ENCODE results near the gene GPRC5D.
A peak's percentile ranks its signal among the peaks of the same experiment; 100 is the strongest.

Gene GPRC5D

GRCh38 chr12:12995088-12995487 lies 43.1 kb upstream of the GPRC5D start:
- H3K4me3 ChIP-seq (ENCODE audit: low read depth in 1 of 2, low read length in 2 of 2): no peak overlapping the region
- no peak overlapping the region for H3K27ac ChIP-seq (ENCODE audit: low read depth, low read length)
- H3K9me3 ChIP-seq (ENCODE audit: control insufficient read depth in 1 of 2, low read length in 2 of 2): no peaks in the 10 kb centered on the region
- peaks cover 0 to 3% of the 10 kb centered on the region in 2 donors for H3K36me3 ChIP-seq (ENCODE audit: control insufficient read depth in 1 of 2, insufficient read depth in 2 of 2, low read length in 2 of 2)
- H3K27me3 ChIP-seq (ENCODE audit: control insufficient read depth in 1 of 2, insufficient read depth in 2 of 2, low read length in 2 of 2): no peaks in the 10 kb centered on the region
- H3K4me1 ChIP-seq (ENCODE audit: control insufficient read depth in 1 of 2, insufficient read depth in 2 of 2, low read length in 2 of 2): peaks cover 67 to 71% of the 10 kb centered on the region in 2 donors
- H3K9ac ChIP-seq (ENCODE audit: low read depth in 1 of 2, low read length in 2 of 2): no peak overlapping the region

- H3K4me1 ChIP-seq (ENCODE audit: control insufficient read depth in 1 of 2, insufficient read depth in 2 of 2, low read length in 2 of 2): peaks cover 62 to 63% of the 10 kb centered on the region in 2 donors
- no peak overlapping the region for H3K9ac ChIP-seq (ENCODE audit: low read depth in 1 of 2, low read length in 2 of 2)
- no peak overlapping the region for H3K27ac ChIP-seq (ENCODE audit: low read depth, low read length)
- no peaks in the 10 kb centered on the region for H3K27me3 ChIP-seq (ENCODE audit: control insufficient read depth in 1 of 2, insufficient read depth in 2 of 2, low read length in 2 of 2)
- H3K4me3 ChIP-seq (ENCODE audit: low read depth in 1 of 2, low read length in 2 of 2): no peak overlapping the region
- no peaks in the 10 kb centered on the region for H3K9me3 ChIP-seq (ENCODE audit: control insufficient read depth in 1 of 2, low read length in 2 of 2)
- H3K36me3 ChIP-seq (ENCODE audit: control insufficient read depth in 1 of 2, insufficient read depth in 2 of 2, low read length in 2 of 2): peaks cover 10 to 12% of the 10 kb centered on the region in 2 donors
These were observed 41.4 kb upstream of the GPRC5D start for GRCh38 chr12:12993367-12993766.

GRCh38 chr12:12992418-12993130 lies 40.6 kb upstream of the GPRC5D start:
- peaks cover 54 to 57% of the 10 kb centered on the region in 2 donors for H3K4me1 ChIP-seq (ENCODE audit: control insufficient read depth in 1 of 2, insufficient read depth in 2 of 2, low read length in 2 of 2)
- no peaks in the 10 kb centered on the region for H3K9me3 ChIP-seq (ENCODE audit: control insufficient read depth in 1 of 2, low read length in 2 of 2)
- no peak overlapping the region for H3K9ac ChIP-seq (ENCODE audit: low read depth in 1 of 2, low read length in 2 of 2)
- H3K27ac ChIP-seq (ENCODE audit: low read depth, low read length): no peak overlapping the region
- H3K27me3 ChIP-seq (ENCODE audit: control insufficient read depth in 1 of 2, insufficient read depth in 2 of 2, low read length in 2 of 2): no peaks in the 10 kb centered on the region
- H3K36me3 ChIP-seq (ENCODE audit: control insufficient read depth in 1 of 2, insufficient read depth in 2 of 2, low read length in 2 of 2): peaks cover 10 to 17% of the 10 kb centered on the region in 2 donors
- no peak overlapping the region for H3K4me3 ChIP-seq (ENCODE audit: low read depth in 1 of 2, low read length in 2 of 2)

GRCh38 chr12:12990700-12991468 lies 38.9 kb upstream of the GPRC5D start:
- Histone ChIP-seq H3K27me3 (ENCODE audit: control insufficient read depth in 1 of 2, insufficient read depth in 2 of 2, low read length in 2 of 2) (no peaks in the 10 kb centered on the region), H3K9me3 (ENCODE audit: control insufficient read depth in 1 of 2, low read length in 2 of 2) (no peaks in the 10 kb centered on the region), H3K36me3 (ENCODE audit: control insufficient read depth in 1 of 2, insufficient read depth in 2 of 2, low read length in 2 of 2) (peaks cover 24 to 30% of the 10 kb centered on the region in 2 donors), H3K4me3 (ENCODE audit: low read depth in 1 of 2, low read length in 2 of 2) (no peak overlapping the region), H3K27ac (ENCODE audit: low read depth, low read length) (no peak overlapping the region), H3K4me1 (ENCODE audit: control insufficient read depth in 1 of 2, insufficient read depth in 2 of 2, low read length in 2 of 2) (peaks cover 39 to 41% of the 10 kb centered on the region in 2 donors), H3K9ac (ENCODE audit: low read depth in 1 of 2, low read length in 2 of 2) (no peak overlapping the region)

GRCh38 chr12:12987421-12987820 lies 35.5 kb upstream of the GPRC5D start:
- peaks cover 17 to 18% of the 10 kb centered on the region in 2 donors for H3K4me1 ChIP-seq (ENCODE audit: control insufficient read depth in 1 of 2, insufficient read depth in 2 of 2, low read length in 2 of 2)
- no peak overlapping the region for H3K9ac ChIP-seq (ENCODE audit: low read depth in 1 of 2, low read length in 2 of 2)
- no peaks in the 10 kb centered on the region for H3K27me3 ChIP-seq (ENCODE audit: control insufficient read depth in 1 of 2, insufficient read depth in 2 of 2, low read length in 2 of 2)
- H3K36me3 ChIP-seq (ENCODE audit: control insufficient read depth in 1 of 2, insufficient read depth in 2 of 2, low read length in 2 of 2): peaks cover 24 to 39% of the 10 kb centered on the region in 2 donors
- H3K9me3 ChIP-seq (ENCODE audit: control insufficient read depth in 1 of 2, low read length in 2 of 2): no peaks in the 10 kb centered on the region
- H3K4me3 ChIP-seq (ENCODE audit: low read depth in 1 of 2, low read length in 2 of 2): no peak overlapping the region
- H3K27ac ChIP-seq (ENCODE audit: low read depth, low read length): no peak overlapping the region

GRCh38 chr12:12986775-12987331 lies 34.9 kb upstream of the GPRC5D start:
- Histone ChIP-seq H3K27me3 (ENCODE audit: control insufficient read depth in 1 of 2, insufficient read depth in 2 of 2, low read length in 2 of 2) (no peaks in the 10 kb centered on the region), H3K27ac (ENCODE audit: low read depth, low read length) (no peak overlapping the region), H3K36me3 (ENCODE audit: control insufficient read depth in 1 of 2, insufficient read depth in 2 of 2, low read length in 2 of 2) (peaks cover 24 to 43% of the 10 kb centered on the region in 2 donors), H3K4me1 (ENCODE audit: control insufficient read depth in 1 of 2, insufficient read depth in 2 of 2, low read length in 2 of 2) (peaks cover 13 to 17% of the 10 kb centered on the region in 2 donors), H3K9me3 (ENCODE audit: control insufficient read depth in 1 of 2, low read length in 2 of 2) (no peaks in the 10 kb centered on the region), H3K4me3 (ENCODE audit: low read depth in 1 of 2, low read length in 2 of 2) (no peak overlapping the region), H3K9ac (ENCODE audit: low read depth in 1 of 2, low read length in 2 of 2) (no peak overlapping the region)

- Histone ChIP-seq H3K4me1 (ENCODE audit: control insufficient read depth in 1 of 2, insufficient read depth in 2 of 2, low read length in 2 of 2) (peaks cover 6 to 9% of the 10 kb centered on the region in 2 donors), H3K27ac (ENCODE audit: low read depth, low read length) (no peak overlapping the region), H3K9me3 (ENCODE audit: control insufficient read depth in 1 of 2, low read length in 2 of 2) (no peaks in the 10 kb centered on the region), H3K27me3 (ENCODE audit: control insufficient read depth in 1 of 2, insufficient read depth in 2 of 2, low read length in 2 of 2) (no peaks in the 10 kb centered on the region), H3K36me3 (ENCODE audit: control insufficient read depth in 1 of 2, insufficient read depth in 2 of 2, low read length in 2 of 2) (peaks cover 30 to 52% of the 10 kb centered on the region in 2 donors), H3K4me3 (ENCODE audit: low read depth in 1 of 2, low read length in 2 of 2) (no peak overlapping the region), H3K9ac (ENCODE audit: low read depth in 1 of 2, low read length in 2 of 2) (no peak overlapping the region)
These were observed 33.9 kb upstream of the GPRC5D start for GRCh38 chr12:12985817-12986408.

GRCh38 chr12:12984149-12984548 lies 32.2 kb upstream of the GPRC5D start:
- Histone ChIP-seq H3K4me1 (ENCODE audit: control insufficient read depth in 1 of 2, insufficient read depth in 2 of 2, low read length in 2 of 2) (peaks cover 9 to 11% of the 10 kb centered on the region in 2 donors), H3K27ac (ENCODE audit: low read depth, low read length) (no peak overlapping the region), H3K36me3 (ENCODE audit: control insufficient read depth in 1 of 2, insufficient read depth in 2 of 2, low read length in 2 of 2) (peaks cover 36 to 68% of the 10 kb centered on the region in 2 donors), H3K27me3 (ENCODE audit: control insufficient read depth in 1 of 2, insufficient read depth in 2 of 2, low read length in 2 of 2) (no peaks in the 10 kb centered on the region), H3K9ac (ENCODE audit: low read depth in 1 of 2, low read length in 2 of 2) (no peak overlapping the region), H3K9me3 (ENCODE audit: control insufficient read depth in 1 of 2, low read length in 2 of 2) (no peaks in the 10 kb centered on the region), H3K4me3 (ENCODE audit: low read depth in 1 of 2, low read length in 2 of 2) (no peak overlapping the region)

- H3K27me3 ChIP-seq (ENCODE audit: control insufficient read depth in 1 of 2, insufficient read depth in 2 of 2, low read length in 2 of 2): no peaks in the 10 kb centered on the region
- peak overlapping the region in 1 of 2 donors; percentile 7 for H3K9ac ChIP-seq (ENCODE audit: low read depth in 1 of 2, low read length in 2 of 2)
- peaks cover 32 to 68% of the 10 kb centered on the region in 2 donors for H3K36me3 ChIP-seq (ENCODE audit: control insufficient read depth in 1 of 2, insufficient read depth in 2 of 2, low read length in 2 of 2)
These were observed 31.6 kb upstream of the GPRC5D start for GRCh38 chr12:12983420-12984035.

More at GRCh38 chr12:12983420-12984035, 31.6 kb upstream of the GPRC5D start:
- Histone ChIP-seq H3K9me3 (ENCODE audit: control insufficient read depth in 1 of 2, low read length in 2 of 2) (no peaks in the 10 kb centered on the region), H3K27ac (ENCODE audit: low read depth, low read length) (no peak overlapping the region), H3K4me3 (ENCODE audit: low read depth in 1 of 2, low read length in 2 of 2) (no peak overlapping the region), H3K4me1 (ENCODE audit: control insufficient read depth in 1 of 2, insufficient read depth in 2 of 2, low read length in 2 of 2) (peaks cover 9 to 11% of the 10 kb centered on the region in 2 donors)
